Measurements from ENCODE around the gene TACSTD2.
A peak's percentile ranks its signal among the peaks of the same experiment; 100 is the strongest.
"Not testable (repeated sequence)": the region's sequence is repeated elsewhere in the genome, so short reads cannot be mapped to it uniquely, and the experiment has no call there.

The TACSTD2 gene

GRCh38 chr1:58555393-58555792 is 21.7 kb downstream of the TACSTD2 start:
- FAIRE-seq = no peak

DNA sequence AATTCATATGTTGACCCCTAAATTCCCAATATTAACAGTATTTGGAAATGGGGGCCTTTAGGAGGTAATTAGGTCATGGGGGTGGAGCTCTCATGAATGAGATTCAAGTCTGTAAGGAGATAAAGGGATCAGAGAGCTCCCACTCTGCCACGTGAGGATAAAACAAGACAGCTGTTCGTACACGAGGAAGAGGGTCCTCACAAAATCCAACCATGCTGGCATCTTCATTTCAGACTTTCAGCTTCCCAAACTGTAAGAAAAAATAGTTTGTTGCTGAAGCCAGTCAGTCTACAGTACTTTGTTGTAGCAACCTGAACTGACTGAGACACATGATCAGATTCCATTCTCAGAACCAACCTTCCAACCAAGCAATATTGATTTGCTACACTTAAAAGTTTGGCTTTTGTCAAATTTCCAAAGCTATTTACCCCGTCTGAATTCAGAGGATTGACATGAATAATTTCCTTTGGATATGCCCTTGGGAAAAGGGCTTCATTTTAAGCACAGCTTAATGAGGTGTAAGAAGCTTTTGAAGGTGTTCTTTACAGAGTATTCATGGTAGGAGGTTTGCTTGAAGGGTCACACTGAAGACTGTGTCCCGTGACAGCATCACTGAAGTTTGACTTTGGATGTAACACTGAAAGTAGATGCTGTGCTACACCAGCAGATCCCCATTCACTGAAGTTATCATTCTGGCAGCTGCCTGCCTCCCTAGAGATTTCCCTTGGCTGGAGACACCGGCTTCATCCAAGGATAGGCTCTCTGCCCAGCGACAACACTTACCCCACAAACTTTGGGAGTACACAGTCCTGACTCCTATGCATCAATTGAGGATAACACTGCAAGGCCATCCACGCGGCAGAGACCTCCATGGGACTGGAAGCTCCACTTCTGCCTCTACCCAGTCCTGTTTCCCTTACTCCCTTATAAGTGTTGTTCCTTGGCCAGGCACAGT is 25.6 kb downstream of the TACSTD2 start:
- no peak for FAIRE-seq

- FAIRE-seq = not testable (repeated sequence)
These were observed 27.8 kb downstream of the TACSTD2 start for GRCh38 chr1:58549291-58549690.

- no peak for FAIRE-seq
These were observed 28.7 kb downstream of the TACSTD2 start for GRCh38 chr1:58548371-58548770.

DNA sequence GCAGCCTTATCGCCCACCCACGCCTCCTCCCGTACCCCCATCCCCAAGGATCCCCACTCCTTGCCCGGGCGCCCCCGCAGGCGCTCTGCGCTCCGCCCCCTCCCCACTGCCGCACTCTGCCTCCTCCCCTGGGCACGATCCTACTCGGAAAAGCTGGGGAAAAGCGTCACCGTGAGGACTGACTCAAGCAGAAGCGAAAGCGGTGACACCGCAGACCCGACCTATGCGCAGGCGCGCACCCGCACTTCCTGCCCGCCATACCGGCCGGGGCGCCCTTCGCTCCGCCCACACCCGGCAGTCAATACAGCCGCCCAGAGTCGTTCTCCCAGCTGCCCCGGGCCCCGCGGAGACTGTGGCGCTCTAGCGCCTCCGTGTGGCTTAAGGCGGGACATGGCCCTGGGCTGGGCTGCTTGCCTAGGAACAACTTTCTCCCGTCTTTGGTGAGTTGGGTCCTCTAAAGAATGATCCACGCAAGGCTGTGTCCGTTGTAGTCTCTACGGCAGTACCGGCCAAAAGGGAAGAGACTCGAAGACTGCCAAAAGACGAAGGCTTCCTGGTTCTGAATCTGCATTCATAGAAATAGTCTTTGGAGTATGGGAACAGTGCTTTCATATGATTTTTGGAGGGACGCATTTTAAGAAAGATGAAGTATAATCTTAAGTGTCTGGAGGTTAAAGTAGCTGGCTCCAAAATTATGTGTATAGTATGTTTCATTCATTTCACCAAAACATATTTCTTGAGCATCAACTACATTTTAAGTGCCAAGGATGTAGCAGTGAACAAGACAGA is 30.3 kb downstream of the TACSTD2 start, which contains the start of gene OMA1:
Gene OMA1 (minus strand): TSS at position 207 of the 789 bp plus-strand sequence. CDS start 7,432 bp downstream, outside the sequence.
- no peak for FAIRE-seq

GRCh38 chr1:58545591-58546519 is 31.2 kb downstream of the TACSTD2 start:
- FAIRE-seq = no peak

GRCh38 chr1:58543260-58543659 is 33.8 kb downstream of the TACSTD2 start:
- FAIRE-seq = no peak

DNA sequence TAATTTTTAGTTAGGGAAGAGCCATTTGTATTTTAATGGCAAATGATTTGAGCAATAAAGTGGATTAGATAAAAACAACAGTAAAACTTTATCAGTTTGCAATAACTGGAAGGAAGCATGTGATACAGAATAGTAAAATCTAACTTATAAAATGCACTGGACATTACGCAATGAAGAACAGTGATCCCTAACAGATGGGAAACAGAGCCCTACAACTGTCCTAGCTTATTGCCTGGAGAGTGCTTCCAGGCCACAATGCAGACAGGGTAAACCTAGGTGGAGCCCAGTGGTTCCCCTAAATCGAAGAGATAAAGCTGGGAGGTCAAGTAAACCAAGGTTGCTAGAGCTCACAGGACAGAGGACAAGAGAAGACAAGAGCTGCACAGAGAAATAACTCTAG is 37.5 kb downstream of the TACSTD2 start:
- peak; percentile 33 for FAIRE-seq

- no peak for FAIRE-seq
These were observed 38.2 kb downstream of the TACSTD2 start for GRCh38 chr1:58538821-58539220.

DNA sequence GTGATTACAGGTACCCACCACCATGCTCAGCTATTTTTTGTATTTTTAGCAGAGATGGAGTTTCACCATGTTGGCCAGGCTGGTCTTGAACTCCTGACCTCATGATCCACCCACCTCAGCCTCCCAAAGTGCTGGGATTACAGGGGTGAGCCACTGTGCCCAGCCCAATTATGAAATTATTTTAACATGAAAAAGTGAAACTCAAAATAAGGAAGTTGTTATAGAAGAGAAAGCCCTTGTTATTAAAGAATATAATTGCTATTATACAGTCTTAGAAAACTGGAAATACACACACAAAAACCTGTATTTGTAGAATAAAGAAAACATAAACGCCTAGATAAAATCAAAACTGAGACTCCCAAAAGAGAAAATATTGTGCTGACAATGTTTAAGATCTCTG is 45.2 kb downstream of the TACSTD2 start:
- FAIRE-seq = peak; percentile 95

- no peak for FAIRE-seq
These were observed 47.8 kb downstream of the TACSTD2 start for GRCh38 chr1:58529284-58529683.

- FAIRE-seq = no peak
These were observed 48.5 kb downstream of the TACSTD2 start for GRCh38 chr1:58528518-58528917.
